Heart left ventricle (tissue), 16 donors: ENCODE data around the gene TMC3. TPM values are rescaled to one million over a fixed set of nuclear protein-coding genes. Genes with fewer than 3 reads are reported as not detected.

Experiments used
- ATAC-seq, 4 donors: fragments of 200-7000 bp; cut with Tn5 transposase; one replicate each; pipeline ENCODE4 v1.9.1; 2020 to 2022; ENCODE audit warnings: moderate library complexity in 4 of 4, mild to moderate bottlenecking in 3 of 4, moderate number of reproducible peaks in 1 of 4
- DNase-seq, 5 donors: peaks; one replicate each; pipeline ENCODE4 v3.0.0-alpha.2; 2020
- H3K27ac ChIP-seq, 12 donors: fragments of 200-600 bp; sonication (generic) in 4 of 12; one replicate each; pipeline versions ENCODE4 v1.5.0 to v1.8.0; 2016 to 2022; ENCODE audit warnings: mild to moderate bottlenecking in 2 of 12
- H3K27me3 ChIP-seq, 9 donors: fragments of 200-600 bp; sonication (generic) in 2 of 9; one replicate each; pipeline versions ENCODE4 v1.5.1 to v1.8.0; 2016 to 2022; ENCODE audit warnings: mild to moderate bottlenecking in 3 of 9
- H3K36me3 ChIP-seq, 9 donors: fragments of 200-600 bp; sonication (generic) in 2 of 9; one replicate each; pipeline versions ENCODE4 v1.5.0 to v1.8.0; 2018 to 2022; ENCODE audit warnings: mild to moderate bottlenecking in 2 of 9
- H3K4me1 ChIP-seq, 12 donors: fragments of 200-600 bp; sonication (generic) in 4 of 12; one replicate each; pipeline versions ENCODE4 v1.5.0 to v1.8.0; 2016 to 2022; ENCODE audit warnings: mild to moderate bottlenecking in 3 of 12
- H3K4me3 ChIP-seq, 12 donors: fragments of 200-600 bp; sonication (generic) in 4 of 12; one replicate each; pipeline versions ENCODE4 v1.5.0 to v1.8.0; 2017 to 2022; ENCODE audit warnings: mild to moderate bottlenecking in 9 of 12, moderate library complexity in 4 of 12
- H3K9me3 ChIP-seq, 12 donors: fragments of 200-600 bp; sonication (generic) in 4 of 12; one replicate each; pipeline versions ENCODE4 v1.5.0 to v1.8.0; 2016 to 2022; ENCODE audit warnings: mild to moderate bottlenecking in 1 of 12
- CTCF ChIP-seq, 12 donors: fragments of 200-600 bp; sonication (generic) in 4 of 12; IDR thresholded peaks; one replicate each; pipeline versions ENCODE4 v1.5.0 to v1.8.0; 2018 to 2022; ENCODE audit warnings: antibody characterized with exemption in 12 of 12, mild to moderate bottlenecking in 5 of 12
- POLR2A ChIP-seq, 2 donors: fragments of 450-650 bp; IDR thresholded peaks; one replicate each; pipeline ENCODE4 v1.6.1; 2017; ENCODE audit warnings: antibody characterized with exemption in 2 of 2, mild to moderate bottlenecking in 2 of 2, moderate library complexity in 2 of 2
- WGBS, 4 donors: extraction: QIAGEN DNeasy Blood & Tissue Kit in 2 of 4; methylation state at CpG; one replicate each; pipeline versions ENCODE4 v1.1.5 to v1.1.7; 2013 to 2018; 5-methylcytosine and 5-hydroxymethylcytosine counted together
- intact Hi-C, 10 donors: fragments of 100-400 bp; cut with DNase I; formaldehyde crosslinking; loops; one replicate each; pipeline versions ENCODE4 v1.11.1 to v1.14.2; 2022
- polyA plus RNA-seq, 2 donors: library from polyadenylated mRNA; stranded (reverse); fragments of 200-250 nt; gene quantifications; one replicate each; pipeline ENCODE4 v1.2.3, GENCODE V29; 2013
- total RNA-seq, 9 donors: library from RNA; depleted of rRNA in 2 of 9; stranded (reverse); fragments of >200 nt in 2 of 9; fragmentation: NEBNext Ultra II Directional in 3 of 9; extraction: Animal tissue kit (Norgen Biotek cat#: 25700) in 3 of 9; gene quantifications; one replicate each; pipeline versions ENCODE4 v1.1.0 to v1.2.4, GENCODE V29; 2016 to 2023
- donor health status: ischemic (EF 13 %, LVEDD 7.1; RV severe dilation, severe dysfunction).
- donor health status: healthy with polysubstance abuse.
- donor health status: DM: no; HTN: yes; CAD: no.
- donor health status: DM: no; HTN: no; CAD: no.
- donor health status: ischemic (EF 25% LVEDD 6.9; RV normal size, moderate dysfunction).
- donor health status: ischemic (EF 25% LVEDD 5.7; RV mildly dilated, moderate dysfunction).
- donor health status: healthy.
- donor health status: DM: yes; HTN: yes; CAD: no.
- donor health status: ischemic (EF 35%, LVEDD 5.7; RV mildly dilated, moderate dysfunction).
- donor health status: nonischemic (EF 11% LVEDD 7.7; RV severe dilation, severe dysfunction).
- donor health status: DM: yes; HTN: yes; CAD: no.
- donor health status: PGD.
- donor health status: ischemic (EF 29% LVEDD 5.4; RV normal size, mild dysfunction).
- donor health status: nonischemic (EF 23%, LVEDD 6.1; RV moderate dilation, normal function).

The TMC3 gene
- total and polyA plus RNA-seq, 11 donors, result 0.19 TPM; not detected in 10

GRCh38 chr15:81299630-81300273, 74.3 kb downstream of the TMC3 start:
- DNase-seq, result no peak

GRCh38 chr15:81299156-81299555, 74.9 kb downstream of the TMC3 start:
- DNase-seq, result no peak
- intact Hi-C loops, result no loop called here
- WGBS, 4 donors, result 87 to 94% (median 91%) methylated on average over 3 of the region's 3 CpGs
- peak overlapping the region in 6 of 12 donors; percentile 9 to 65 (median 40) for H3K4me3 ChIP-seq
- peaks cover 0 to 57% (median 26%) of the 10 kb centered on the region in 9 donors for H3K36me3 ChIP-seq
- no peak for ATAC-seq
- H3K9me3 ChIP-seq, result no peaks in the 10 kb centered on the region
- H3K27ac ChIP-seq, result peak overlapping the region in 2 of 12 donors; percentile 14 to 93
- peaks cover 0 to 92% (median 20%) of the 10 kb centered on the region in 12 donors for H3K4me1 ChIP-seq
- TF ChIP-seq POLR2A (IDR thresholded peaks at IDR 0.05) (no peak), CTCF (IDR thresholded peaks at IDR 0.05) (no peak)
- no peaks in the 10 kb centered on the region for H3K27me3 ChIP-seq

More at GRCh38 chr15:81299630-81300273, 74.3 kb downstream of the TMC3 start:
- 82 to 91% (median 87%) methylated on average over 8 to 14 of the region's 14 CpGs for WGBS, 4 donors
- peaks cover 0 to 92% (median 21%) of the 10 kb centered on the region in 12 donors for H3K4me1 ChIP-seq
- no peak for ATAC-seq
- peaks cover 0 to 61% (median 31%) of the 10 kb centered on the region in 9 donors for H3K36me3 ChIP-seq
- intact Hi-C loops, result no loop called here
- H3K9me3 ChIP-seq, result no peaks in the 10 kb centered on the region
- no peaks in the 10 kb centered on the region for H3K27me3 ChIP-seq
- TF ChIP-seq CTCF (IDR thresholded peaks at IDR 0.05) (no peak), POLR2A (IDR thresholded peaks at IDR 0.05) (no peak)
- H3K27ac ChIP-seq, result peak overlapping the region in 3 of 12 donors; percentile 9 to 93 (median 14)
- peak overlapping the region in 6 of 12 donors; percentile 4 to 65 (median 20) for H3K4me3 ChIP-seq

DNA sequence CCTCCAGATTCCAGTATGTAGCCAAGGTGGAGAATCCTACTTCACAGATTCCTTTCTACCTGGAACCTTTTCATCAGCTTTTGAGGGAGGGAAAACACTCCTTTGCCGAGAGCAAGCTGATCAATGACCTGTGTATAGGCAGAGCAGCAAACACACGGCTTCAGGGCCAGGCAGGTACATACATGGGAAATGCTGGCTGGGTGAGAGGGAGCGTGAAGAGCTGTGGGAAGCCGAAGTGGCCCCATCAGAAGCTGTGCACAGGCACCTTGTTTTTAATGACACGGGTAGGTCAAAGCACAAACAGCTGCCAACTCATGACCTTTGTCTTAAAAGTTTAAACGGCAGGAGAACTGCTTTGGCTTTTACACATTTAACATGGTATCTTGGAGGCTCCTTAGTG, 75.4 kb downstream of the TMC3 start:
- H3K27ac ChIP-seq, result peak overlapping the region in 1 of 12 donors; percentile 93
- peaks cover 0 to 53% (median 21%) of the 10 kb centered on the region in 9 donors for H3K36me3 ChIP-seq
- 79 to 88% (median 84%) methylated on average over 6 of the region's 6 CpGs for WGBS, 4 donors

More for the DNA sequence above, 75.4 kb downstream of the TMC3 start:
- TF ChIP-seq POLR2A (IDR thresholded peaks at IDR 0.05) (no peak), CTCF (IDR thresholded peaks at IDR 0.05) (no peak)
- no peaks in the 10 kb centered on the region for H3K9me3 ChIP-seq
- intact Hi-C loops, result no loop called here
- H3K4me1 ChIP-seq, result peaks cover 0 to 92% (median 18%) of the 10 kb centered on the region in 12 donors
- DNase-seq (no peak), ATAC-seq (no peak)
- no peaks in the 10 kb centered on the region for H3K27me3 ChIP-seq
- H3K4me3 ChIP-seq, result peak overlapping the region in 6 of 12 donors; percentile 30 to 65 (median 47)
